NCI-H460 (cell line): ENCODE results near the gene MCTP1. TPM values are rescaled to one million over a fixed set of nuclear protein-coding genes. Genes with fewer than 3 reads are reported as not detected.
"Not testable (repeated sequence)": the region's sequence is repeated elsewhere in the genome, so short reads cannot be mapped to it uniquely, and the experiment has no call there.

Experiments
- DNase-seq: peaks from one replicate; pipeline ENCODE4 v3.0.0-alpha.2; 2016; ENCODE audit warnings: low read depth; ENCODE audit errors: extremely low read depth
- total RNA-seq: library from RNA; depleted of rRNA; stranded (reverse); fragments of >200 nt; shearing (Covaris generic); gene quantifications from 2 replicates; pipeline ENCODE4 v1.2.3, GENCODE V29; 2014

MCTP1 gene
- total RNA-seq, 1 experiment from 2014 or later = 46.4 TPM

DNA sequence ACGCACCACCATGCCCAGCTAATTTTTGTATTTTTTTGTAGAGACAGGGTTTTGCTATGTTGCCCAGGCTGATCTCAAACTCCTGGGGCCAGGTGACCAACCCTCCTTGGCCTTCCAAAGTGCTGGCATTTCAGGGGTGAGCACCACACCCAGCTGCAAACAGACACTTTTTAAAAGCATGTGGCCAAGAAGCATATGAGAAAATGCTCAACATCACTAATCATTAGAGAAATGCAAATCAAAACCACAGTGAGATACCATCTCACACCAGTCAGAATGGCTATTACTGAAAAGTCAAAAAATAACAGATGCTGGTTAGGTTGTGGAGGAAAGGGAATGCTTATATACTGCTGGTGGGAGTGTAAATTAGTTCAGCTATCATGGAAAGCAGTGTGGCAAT, 439.2 kb downstream of the MCTP1 start:
- DNase-seq = not testable (repeated sequence)

DNA sequence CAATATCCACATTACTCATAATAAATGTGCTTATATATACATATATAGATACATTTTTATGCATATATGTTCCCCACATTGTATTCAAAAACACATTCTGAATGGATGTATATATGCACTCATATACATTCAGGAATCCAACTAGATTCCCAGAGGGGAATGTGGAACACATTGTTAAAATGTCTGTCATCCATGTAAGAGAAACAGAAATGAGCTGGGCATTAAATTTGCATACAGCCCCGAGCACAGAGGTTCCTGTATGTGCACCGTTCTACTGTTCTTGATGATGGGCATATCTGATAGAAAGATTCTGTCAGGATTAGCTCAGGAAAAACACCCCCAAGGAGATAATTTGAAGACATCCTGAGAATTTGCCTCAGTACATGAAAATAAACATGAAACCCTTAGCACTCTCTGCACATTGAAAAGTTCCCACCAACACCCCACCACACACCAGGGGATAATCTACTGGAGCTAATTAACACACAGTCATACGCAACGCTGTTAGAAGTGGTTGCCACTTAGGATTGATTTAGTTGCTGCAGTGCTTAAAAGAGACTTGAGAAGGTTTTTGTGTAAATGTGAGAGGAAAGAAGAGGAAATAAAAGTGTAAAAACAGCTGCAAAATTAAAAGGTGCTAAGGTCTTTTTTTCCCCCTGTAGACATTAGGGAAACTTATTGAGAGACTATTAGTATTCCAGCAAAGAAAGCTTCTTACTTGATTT, 443.1 kb downstream of the MCTP1 start:
- DNase-seq = no peak

DNA sequence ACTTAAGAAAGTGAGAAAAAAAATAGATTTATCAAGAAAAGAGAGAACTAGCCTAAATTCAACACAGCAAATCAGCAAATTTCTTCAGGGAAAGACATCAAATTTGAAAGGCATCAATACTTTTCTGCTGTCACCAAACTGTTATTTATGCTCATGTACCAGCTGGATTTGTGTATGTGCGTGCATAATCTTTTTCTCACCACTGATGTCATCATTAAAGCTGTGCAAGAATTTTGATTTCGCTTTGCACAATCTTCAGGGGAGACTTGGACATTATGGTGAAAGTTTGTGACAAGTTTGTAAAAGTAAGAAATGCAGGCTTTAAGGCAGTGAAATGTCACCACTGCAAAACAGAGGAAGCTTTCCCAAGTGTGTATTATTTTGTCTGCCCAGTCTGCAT, 451.0 kb downstream of the MCTP1 start:
- no peak for DNase-seq

DNA sequence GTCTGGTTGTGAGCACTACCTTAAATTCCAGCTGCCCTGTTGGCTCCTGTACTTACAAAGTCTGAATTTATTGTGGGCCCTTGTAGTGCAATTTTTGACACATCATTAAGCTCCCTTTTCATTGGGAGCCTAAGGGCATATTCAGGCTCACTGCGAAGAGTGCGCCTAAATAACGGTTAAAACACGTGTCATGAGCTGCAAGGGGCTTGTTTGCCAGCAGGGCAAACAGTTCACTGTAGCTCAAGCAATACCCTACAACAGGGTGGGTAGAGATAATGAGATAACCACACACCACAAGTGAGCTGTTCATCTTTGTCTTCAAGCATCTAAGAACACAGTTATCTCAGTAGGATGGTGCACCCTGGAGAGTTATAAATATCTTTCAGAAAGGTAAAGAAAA, 452.2 kb downstream of the MCTP1 start:
- DNase-seq = no peak

DNA sequence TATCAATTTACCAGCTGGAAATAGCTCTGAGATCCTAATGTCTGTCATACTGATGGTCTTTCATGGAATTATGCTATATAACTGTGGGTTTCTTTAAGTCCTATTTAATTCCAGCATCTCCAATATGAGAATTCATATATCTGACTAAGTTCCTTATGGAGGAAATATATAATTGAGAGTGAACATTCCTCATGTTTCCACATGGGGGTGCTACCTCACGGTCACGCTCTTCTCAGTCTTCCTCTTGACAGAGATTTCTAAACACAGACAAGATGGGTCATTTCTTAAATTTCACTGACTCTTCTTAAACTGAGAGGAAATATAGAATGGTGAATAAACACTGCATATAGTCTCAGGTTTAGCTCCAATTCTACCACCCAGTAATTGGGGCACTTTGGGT, 454.4 kb downstream of the MCTP1 start:
- DNase-seq = no peak

DNA sequence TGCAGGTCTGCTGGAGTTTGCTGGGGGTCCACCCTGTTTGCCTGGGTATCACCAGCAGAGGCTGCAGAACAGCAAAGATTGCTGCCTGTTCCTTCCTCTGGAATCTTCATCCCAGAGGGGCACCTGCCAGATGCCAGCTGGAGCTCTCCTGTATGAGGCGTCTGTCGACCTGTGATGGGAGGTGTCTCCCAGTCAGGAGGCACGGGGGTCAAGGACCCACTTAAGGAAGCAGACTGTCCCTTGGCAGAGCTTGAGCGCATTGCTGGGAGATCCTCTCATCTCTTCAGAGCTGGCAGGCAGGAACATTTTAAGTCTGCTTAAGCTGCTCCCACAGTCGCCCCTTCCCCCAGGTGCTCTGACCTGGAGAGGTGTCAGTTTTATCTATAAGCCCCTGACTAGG, 456.7 kb downstream of the MCTP1 start:
- DNase-seq = not testable (repeated sequence)

DNA sequence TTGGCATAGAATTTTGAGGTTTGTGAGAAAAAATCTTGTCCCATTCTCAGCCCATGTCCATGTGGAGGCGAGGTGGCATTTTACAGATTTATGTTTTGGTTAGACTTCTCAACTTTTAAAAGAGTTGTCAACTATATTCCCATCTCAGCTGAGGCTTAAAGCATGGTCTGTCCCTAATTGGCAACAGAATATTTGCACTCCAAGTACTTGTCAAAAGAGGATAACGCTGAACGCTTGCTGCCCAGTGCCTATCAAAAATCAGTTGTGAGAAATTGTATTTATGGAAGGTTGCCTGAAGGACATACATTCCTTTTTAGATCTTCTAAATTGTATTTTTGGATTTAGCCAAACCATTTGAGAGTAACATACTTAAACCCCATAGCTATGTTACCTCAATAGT, 464.4 kb downstream of the MCTP1 start:
- DNase-seq = no peak

DNA sequence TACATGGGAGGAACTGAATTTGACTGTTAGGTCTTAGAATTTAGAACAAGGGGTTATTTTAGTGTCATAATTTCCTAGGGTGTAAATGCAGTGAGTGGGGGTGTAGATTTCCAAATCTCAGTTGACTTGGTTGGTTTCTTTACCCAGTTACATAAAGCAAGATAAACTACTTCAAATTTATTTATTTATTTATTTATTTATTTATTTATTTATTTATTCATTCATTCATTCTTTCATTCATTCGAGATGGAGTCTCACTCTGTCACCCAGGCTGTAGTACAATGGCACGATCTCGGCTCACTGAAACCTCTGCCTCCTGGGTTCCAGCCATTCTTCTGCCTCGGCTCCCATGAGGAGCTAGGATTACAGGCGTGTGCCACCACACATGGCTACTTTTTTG, 466.0 kb downstream of the MCTP1 start:
- DNase-seq = no peak

DNA sequence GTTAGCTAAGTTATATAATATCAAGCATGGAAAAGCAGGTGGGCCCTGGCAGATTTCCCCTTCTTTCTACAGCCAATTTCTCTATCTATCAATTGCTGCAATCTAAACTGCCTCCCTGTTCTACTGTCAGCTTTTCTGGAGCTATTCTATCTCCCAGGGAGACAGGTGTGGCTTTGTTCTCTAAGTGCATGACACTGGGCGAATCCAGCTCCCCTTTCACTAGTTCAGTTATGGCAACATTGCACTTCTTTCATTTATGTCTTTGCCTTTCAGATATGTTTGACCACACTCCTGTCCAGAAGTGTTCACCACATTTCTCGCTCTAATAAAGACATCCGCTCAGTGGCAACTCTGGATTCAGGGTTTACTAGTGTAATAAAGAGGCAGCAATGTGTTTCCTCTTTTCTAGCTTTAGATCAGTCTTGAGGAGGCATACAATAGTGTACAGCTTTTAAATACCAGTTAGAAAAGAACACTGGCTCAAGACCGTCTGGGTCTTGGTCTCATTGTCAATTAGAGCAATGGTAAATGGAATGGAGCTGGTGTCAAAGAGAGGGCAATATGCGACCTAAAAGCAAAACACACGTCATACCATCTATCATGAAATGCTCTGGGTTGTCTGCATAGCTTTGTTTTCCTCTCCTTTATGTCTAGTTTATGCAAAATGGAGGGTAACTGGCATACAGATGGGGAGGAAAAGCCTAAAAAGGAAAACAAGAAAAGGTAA, 469.4 kb downstream of the MCTP1 start:
- DNase-seq = no peak

DNA sequence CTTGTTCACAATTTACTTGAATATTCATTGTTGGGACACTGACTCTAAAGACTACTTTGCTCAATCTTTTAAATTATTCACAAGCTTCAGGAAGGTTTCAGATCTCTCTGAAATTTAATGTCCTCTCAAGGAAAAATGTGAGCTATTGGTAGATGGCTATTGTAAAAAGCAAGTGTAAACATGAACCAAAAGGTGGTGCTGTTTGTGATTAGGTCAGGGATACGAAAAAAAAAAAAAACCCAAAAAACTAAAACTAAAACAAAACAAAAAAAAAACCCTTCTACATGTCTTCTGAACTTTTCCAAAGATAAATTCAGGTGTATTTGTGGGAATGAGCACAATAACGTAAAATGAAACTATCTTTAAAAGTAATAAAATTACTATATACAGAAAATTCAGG, 472.7 kb downstream of the MCTP1 start:
- no peak for DNase-seq

DNA sequence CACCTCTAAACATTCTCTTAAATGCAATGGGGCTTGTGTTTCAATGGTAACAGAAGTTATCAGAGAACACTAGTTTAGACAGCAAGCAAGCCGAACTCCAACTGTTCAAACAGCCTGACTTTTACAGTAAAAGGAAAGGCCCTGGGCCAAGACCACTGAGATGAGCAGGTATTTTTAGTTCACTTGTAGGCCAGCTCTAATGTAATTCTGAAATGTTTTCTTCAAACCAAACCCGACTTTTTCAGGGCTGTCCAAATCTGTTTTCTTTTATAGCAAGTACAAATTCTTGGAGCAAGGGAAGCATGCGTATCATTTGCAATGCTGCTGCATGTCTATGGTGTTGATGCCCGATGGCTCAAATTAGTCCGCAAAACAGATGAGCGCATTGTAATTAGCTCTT, 473.6 kb downstream of the MCTP1 start:
- no peak for DNase-seq

DNA sequence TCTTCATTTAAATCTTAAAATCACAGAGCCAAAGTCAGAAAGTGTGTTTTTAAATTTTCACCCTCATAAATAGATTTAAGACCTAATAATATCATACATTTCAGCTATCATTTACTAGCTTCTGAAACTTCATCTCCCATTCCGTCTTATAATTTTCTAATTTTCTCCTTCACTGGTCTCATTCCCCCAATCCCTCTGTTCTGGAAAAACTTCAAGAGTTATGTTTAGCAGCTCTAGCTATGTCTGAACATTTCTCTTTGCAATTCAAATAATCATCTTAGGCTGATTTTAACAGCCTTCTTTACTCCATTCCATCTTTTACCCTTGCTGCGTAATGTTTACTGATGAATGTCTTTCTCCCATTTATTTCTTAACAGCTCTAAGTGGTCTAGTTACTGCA, 474.0 kb downstream of the MCTP1 start:
- DNase-seq = no peak

DNA sequence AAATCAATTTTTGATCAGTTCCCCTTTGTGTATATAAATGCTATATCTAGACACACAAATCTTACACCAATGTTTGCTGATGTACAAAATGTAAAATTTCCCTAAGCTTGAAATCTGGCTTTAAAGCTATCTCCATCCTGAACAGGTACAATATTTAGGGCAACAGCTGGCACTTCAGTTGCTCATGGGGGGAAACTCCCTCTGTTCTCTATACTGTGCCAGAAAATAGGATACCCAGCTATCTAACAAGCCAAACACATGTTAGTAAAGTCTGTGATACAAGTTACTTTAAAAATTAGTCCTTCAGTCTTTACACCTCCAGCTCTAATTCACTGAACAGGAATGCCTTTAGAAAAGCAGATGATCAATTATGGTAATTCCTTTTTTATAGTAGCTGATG, 474.6 kb downstream of the MCTP1 start:
- no peak for DNase-seq

DNA sequence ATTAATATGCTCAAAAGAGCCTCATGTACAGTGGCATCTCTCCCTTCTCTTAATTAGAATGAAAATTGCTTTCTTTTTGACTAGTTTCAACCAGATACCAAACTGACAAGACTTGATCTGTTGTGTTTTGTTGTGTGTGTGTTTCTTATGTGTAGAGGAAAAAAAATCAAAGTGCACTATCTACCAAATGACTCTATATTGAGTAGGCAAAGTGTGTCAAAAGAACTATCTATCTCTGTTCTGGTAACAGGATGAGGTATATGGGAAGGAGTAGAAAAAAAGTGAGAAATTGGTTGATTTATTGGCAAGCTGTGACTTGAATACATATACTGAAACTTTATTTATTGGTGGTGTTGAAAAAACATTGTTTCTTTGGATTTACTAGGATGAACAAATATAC, 476.4 kb downstream of the MCTP1 start:
- DNase-seq = no peak

DNA sequence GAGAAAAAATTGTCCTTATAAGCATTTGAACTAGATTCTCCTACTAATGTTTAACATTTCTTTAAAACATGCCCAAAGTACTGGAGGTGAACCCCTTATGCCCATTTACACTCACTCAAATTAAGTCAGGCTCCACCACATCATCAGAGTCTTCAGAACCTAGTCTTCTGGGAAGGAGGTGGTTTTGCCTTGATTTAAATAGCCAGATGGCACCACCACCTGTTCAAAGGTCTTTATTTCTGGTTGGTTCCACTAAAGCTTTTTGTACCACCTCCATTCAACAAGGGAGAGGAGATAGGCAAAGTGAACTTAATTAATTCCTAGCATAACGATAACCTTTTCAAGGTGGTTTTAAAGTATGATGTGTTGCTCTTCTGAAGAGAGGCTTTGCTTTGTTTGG, 476.9 kb downstream of the MCTP1 start:
- DNase-seq = no peak

DNA sequence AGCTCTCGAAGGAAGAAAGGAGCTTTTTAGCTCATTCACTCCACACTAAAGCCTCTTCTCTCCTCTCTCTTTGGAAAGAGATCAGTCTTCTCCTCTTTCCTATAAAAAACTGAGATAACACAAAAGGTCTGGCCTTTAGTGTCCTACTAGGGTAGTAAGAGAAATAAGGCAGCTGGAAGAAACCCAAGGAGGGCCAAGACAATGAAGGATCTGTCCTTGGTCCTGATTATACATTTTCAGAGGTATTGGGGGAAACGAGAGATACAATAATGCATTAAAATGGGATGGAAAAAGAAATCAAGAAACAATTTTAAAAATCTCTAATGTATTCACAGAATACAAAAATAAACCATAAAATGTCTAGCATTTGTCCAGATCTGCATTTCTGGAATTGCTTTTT, 482.4 kb downstream of the MCTP1 start:
- peak; percentile 3 for DNase-seq

DNA sequence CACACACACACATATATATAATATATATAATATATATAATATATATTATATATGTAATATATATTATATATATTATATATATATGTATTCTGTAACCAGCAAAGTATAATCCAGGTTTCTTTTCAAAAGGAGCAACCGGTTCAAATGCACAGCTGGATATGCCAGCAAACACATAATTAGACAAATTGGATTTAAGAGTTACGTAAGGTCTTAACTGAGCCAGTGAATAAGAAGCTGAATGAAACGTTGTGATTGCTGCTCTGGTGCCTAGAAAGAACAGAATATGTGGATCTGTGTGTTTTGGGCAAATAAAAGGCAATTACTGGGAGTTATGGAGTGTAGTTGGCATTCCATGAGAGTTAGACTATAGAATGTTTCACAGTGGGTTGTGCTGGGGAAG, 488.3 kb downstream of the MCTP1 start:
- DNase-seq = no peak

DNA sequence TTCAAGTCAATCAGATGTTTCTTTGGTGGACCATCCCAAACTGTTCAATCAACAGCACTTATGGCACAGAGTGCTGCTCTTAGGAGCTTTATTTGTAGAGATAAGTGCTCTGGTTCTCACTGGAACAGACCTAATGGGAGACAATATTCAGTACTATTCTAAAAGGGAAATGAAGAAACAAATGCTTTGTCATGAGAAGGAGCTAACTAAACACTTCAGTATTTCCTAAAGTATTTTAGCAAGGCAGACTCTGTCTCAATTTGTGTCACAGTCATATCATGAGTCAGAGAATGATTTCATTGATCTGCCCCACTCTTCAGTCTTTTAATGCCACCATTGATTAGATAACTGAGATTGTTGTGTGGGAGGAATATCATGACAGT, 491.1 kb downstream of the MCTP1 start:
- DNase-seq = no peak

DNA sequence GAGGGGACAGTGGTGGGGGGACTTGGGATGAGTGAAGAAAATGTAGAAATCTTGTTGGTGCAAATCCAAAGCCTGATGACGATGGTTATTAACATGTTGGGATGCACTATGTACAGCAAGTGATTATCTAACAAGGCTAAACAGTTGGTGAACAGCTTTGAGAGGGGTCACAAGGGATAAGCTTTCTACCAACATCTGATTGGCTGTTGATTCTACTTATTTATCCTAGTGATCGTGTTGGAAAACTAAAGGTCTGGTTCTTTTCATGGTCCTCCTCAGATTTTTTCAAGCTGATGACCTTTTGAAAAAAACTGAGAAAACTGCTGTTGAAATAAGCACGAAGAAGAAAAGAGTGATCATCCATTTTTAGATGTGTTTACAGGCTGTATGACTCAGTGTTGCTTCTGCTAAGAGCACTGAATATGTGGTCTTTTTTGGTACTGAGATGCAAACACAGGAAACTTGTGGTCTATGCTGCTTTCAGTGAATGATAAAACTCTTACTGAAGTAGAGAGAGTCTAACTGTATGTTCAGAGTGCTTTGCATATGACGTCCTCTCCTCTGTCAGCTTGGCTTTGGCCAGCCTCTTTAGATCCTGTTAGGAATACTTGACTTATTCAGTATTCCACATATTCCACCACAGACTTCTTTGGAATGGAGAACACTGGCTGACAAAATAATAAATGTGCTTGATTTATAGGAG, 491.6 kb downstream of the MCTP1 start:
- DNase-seq = no peak

DNA sequence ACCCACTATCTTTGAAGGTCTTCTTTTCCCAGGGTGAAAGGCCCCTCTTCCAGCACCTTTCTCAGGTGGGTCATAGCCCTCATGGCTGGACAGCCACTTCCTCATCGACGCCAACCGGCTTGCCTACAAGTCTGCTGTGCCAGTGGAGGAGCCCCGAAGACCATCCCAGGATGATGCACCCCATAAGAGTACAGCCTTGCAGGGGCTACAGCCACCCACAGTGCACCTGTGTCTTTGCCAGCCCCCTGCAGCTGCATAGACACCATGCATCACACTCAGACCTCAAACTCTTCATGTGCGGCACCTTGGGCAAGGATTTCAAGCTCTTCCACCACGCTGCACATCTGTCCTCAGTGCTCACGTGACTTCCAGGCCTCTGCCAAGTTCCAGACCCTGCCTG, 493.1 kb downstream of the MCTP1 start:
- no peak for DNase-seq

DNA sequence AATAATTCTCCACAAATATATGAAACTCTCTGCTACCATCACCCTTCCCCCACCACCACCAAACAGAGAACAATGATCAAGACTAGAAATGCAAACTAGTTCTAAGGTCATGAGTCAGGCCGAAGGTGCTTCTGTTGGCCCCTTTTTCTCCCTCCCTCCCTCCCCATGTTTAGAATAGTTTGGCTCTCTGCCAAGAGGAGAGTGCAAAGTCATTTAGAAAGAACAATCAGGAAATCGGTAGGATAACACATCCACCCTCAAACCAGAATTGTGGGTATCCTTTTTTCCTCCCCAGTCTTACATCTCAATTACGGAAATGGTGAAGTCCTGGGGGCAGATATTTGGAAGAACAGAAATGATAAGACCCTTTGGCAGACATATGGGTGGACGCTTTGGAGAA, 496.4 kb downstream of the MCTP1 start:
- DNase-seq = no peak
